Natural killer cell (primary cell): ENCODE measurements around the gene PPP1R13B. TPM values are rescaled to one million over a fixed set of nuclear protein-coding genes. Genes with fewer than 3 reads are reported as not detected.

Experiments
- ATAC-seq, 3 donors: fragments of 150-1000 bp in 2 of 3; fragments of 200-7000 bp in 1 of 3; cut with Tn5 transposase; 1 replicate in 1 of 3; 2 replicates in 2 of 3; pipeline ENCODE4 v1.10.0; 2021; ENCODE audit warnings: mild to moderate bottlenecking in 2 of 3, moderate library complexity in 2 of 3
- DNase-seq, 2 donors: peaks; one replicate each; pipeline versions ENCODE4 v3.0.0 to v3.0.0-alpha.2; 2013 to 2021; ENCODE audit warnings: mixed read lengths in 1 of 2
- H3K27ac ChIP-seq: one replicate; pipeline ENCODE4 v1.5.1; 2013; ENCODE audit warnings: mild to moderate bottlenecking, low read length
- H3K27me3 ChIP-seq: one replicate; pipeline ENCODE4 v1.6.1; 2013; ENCODE audit warnings: low read length; ENCODE audit not compliant: control insufficient read depth, insufficient read depth
- H3K36me3 ChIP-seq: one replicate; pipeline ENCODE4 v1.6.1; 2013; ENCODE audit warnings: low read length; ENCODE audit not compliant: control insufficient read depth, insufficient read depth
- H3K4me1 ChIP-seq: one replicate; pipeline ENCODE4 v1.6.1; 2013; ENCODE audit warnings: low read length; ENCODE audit not compliant: control insufficient read depth, insufficient read depth
- H3K4me3 ChIP-seq: one replicate; pipeline ENCODE4 v1.5.1; 2013; ENCODE audit warnings: low read length
- H3K9me3 ChIP-seq: one replicate; pipeline ENCODE4 v1.6.1; 2013; ENCODE audit warnings: low read length; ENCODE audit not compliant: control insufficient read depth, insufficient read depth
- H3K27ac Mint-ChIP-seq, 2 donors: one replicate each; pipeline ENCODE4 v1.8.0; 2022; ENCODE audit warnings: mild to moderate bottlenecking in 2 of 2, mixed read lengths in 2 of 2, moderate library complexity in 1 of 2
- H3K27me3 Mint-ChIP-seq, 2 donors: one replicate each; pipeline ENCODE4 v1.8.0; 2022; ENCODE audit warnings: low read depth in 2 of 2, mixed read lengths in 2 of 2
- H3K36me3 Mint-ChIP-seq: one replicate; pipeline ENCODE4 v1.8.0; 2022; ENCODE audit warnings: mixed read lengths
- H3K4me1 Mint-ChIP-seq, 2 donors: one replicate each; pipeline ENCODE4 v1.8.0; 2022; ENCODE audit warnings: mixed read lengths in 2 of 2
- H3K4me3 Mint-ChIP-seq: one replicate; pipeline ENCODE4 v1.8.0; 2022; ENCODE audit warnings: mild to moderate bottlenecking, moderate library complexity, mixed read lengths
- H3K9me3 Mint-ChIP-seq, 2 donors: one replicate each; pipeline ENCODE4 v1.8.0; 2022; ENCODE audit warnings: mixed read lengths in 2 of 2
- WGBS: methylation state at CpG from one replicate; pipeline ENCODE4 v1.1.7; 2013; ENCODE audit warnings: missing lambda C conversion rate; ENCODE audit not compliant: insufficient coverage; 5-methylcytosine and 5-hydroxymethylcytosine counted together
- intact Hi-C: fragments of 100-400 bp; cut with micrococcal nuclease; formaldehyde crosslinking; loops from one replicate; pipeline ENCODE4 v1.14.2; 2022
- total RNA-seq, 4 donors: library from RNA; stranded (reverse); fragments of 120-200 nt in 1 of 4; gene quantifications; one replicate each; pipeline versions ENCODE4 v1.2.3 to v1.2.4, GENCODE V29; 2013 to 2022
- TF ChIP-seq, protein P1 (sequence below): fragments of 200-600 bp; IDR thresholded peaks from one replicate; pipeline ENCODE4 v1.8.0; 2022; ENCODE audit warnings: antibody characterized with exemption

PPP1R13B gene
- total RNA-seq, 3 donors from 2014 or later (not counting 1 experiment from before 2014, with no cell fraction given): 26.5 to 35.5 (median 31.7) TPM

- WGBS: 90% methylated on average over 10 of the region's 10 CpGs
- H3K27ac Mint-ChIP-seq: no peak overlapping the region
- no peaks in the 10 kb centered on the region for H3K9me3 ChIP-seq
- no peaks in the 10 kb centered on the region for H3K36me3 Mint-ChIP-seq
- DNase-seq (no peak), ATAC-seq (no peak)
- H3K27ac ChIP-seq: no peak overlapping the region
- H3K36me3 ChIP-seq: no peaks in the 10 kb centered on the region
- no peaks in the 10 kb centered on the region for H3K4me1 ChIP-seq
- TF ChIP-seq, protein P1, sequence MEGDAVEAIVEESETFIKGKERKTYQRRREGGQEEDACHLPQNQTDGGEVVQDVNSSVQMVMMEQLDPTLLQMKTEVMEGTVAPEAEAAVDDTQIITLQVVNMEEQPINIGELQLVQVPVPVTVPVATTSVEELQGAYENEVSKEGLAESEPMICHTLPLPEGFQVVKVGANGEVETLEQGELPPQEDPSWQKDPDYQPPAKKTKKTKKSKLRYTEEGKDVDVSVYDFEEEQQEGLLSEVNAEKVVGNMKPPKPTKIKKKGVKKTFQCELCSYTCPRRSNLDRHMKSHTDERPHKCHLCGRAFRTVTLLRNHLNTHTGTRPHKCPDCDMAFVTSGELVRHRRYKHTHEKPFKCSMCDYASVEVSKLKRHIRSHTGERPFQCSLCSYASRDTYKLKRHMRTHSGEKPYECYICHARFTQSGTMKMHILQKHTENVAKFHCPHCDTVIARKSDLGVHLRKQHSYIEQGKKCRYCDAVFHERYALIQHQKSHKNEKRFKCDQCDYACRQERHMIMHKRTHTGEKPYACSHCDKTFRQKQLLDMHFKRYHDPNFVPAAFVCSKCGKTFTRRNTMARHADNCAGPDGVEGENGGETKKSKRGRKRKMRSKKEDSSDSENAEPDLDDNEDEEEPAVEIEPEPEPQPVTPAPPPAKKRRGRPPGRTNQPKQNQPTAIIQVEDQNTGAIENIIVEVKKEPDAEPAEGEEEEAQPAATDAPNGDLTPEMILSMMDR: no peak
- no peak overlapping the region for H3K4me3 Mint-ChIP-seq
- no peak overlapping the region for H3K4me3 ChIP-seq
- no peaks in the 10 kb centered on the region for H3K27me3 Mint-ChIP-seq
- intact Hi-C loops: no loop called here
- H3K4me1 Mint-ChIP-seq: no peaks in the 10 kb centered on the region
- no peaks in the 10 kb centered on the region for H3K27me3 ChIP-seq
- no peaks in the 10 kb centered on the region for H3K9me3 Mint-ChIP-seq
These were observed 40.3 kb upstream of the PPP1R13B start for GRCh38 chr14:103887557-103888115.

DNA sequence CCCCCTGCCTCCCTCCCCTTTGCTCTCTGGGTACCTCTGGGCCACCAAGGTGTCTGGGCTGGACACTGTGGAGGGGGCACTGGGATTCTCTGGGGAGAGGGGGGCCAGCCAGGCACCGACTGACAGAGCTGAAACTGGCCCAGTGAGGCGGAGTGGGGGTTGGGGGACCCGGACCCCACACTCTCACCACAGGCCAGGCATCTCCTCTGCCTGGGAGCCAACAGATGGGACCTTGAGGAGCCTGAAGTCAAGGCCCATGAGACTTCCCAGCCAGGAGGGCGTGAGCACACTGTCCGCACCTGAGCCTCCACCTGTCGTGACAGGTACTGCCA, 39.8 kb upstream of the PPP1R13B start:
- TF ChIP-seq, protein P1: no peak
- H3K27ac Mint-ChIP-seq: no peak overlapping the region
- Histone ChIP-seq H3K4me3 (no peak overlapping the region), H3K27ac (no peak overlapping the region), H3K4me1 (no peaks in the 10 kb centered on the region), H3K27me3 (no peaks in the 10 kb centered on the region), H3K9me3 (no peaks in the 10 kb centered on the region), H3K36me3 (no peaks in the 10 kb centered on the region)
- WGBS: 89% methylated on average over 6 of the region's 6 CpGs
- no peaks in the 10 kb centered on the region for H3K9me3 Mint-ChIP-seq
- DNase-seq (no peak), ATAC-seq (no peak)
- no peaks in the 10 kb centered on the region for H3K4me1 Mint-ChIP-seq
- H3K4me3 Mint-ChIP-seq: no peak overlapping the region
- H3K27me3 Mint-ChIP-seq: peaks cover 0 to under 1% of the 10 kb centered on the region in 2 donors
- intact Hi-C loops: no loop called here
- no peaks in the 10 kb centered on the region for H3K36me3 Mint-ChIP-seq

- Mint-ChIP-seq H3K4me1 (no peaks in the 10 kb centered on the region), H3K27me3 (peaks cover 0 to 2% of the 10 kb centered on the region in 2 donors), H3K9me3 (no peaks in the 10 kb centered on the region), H3K36me3 (no peaks in the 10 kb centered on the region), H3K4me3 (no peak overlapping the region), H3K27ac (no peak overlapping the region)
- DNase-seq: no peak
- H3K4me1 ChIP-seq: no peaks in the 10 kb centered on the region
- no peaks in the 10 kb centered on the region for H3K9me3 ChIP-seq
- ATAC-seq: no peak
- H3K36me3 ChIP-seq: no peaks in the 10 kb centered on the region
- 84% methylated on average over 26 of the region's 27 CpGs for WGBS
- H3K27ac ChIP-seq: no peak overlapping the region
- intact Hi-C loops: no loop called here
- no peaks in the 10 kb centered on the region for H3K27me3 ChIP-seq
- TF ChIP-seq, protein P1: no peak
- H3K4me3 ChIP-seq: no peak overlapping the region
These were observed 39.2 kb upstream of the PPP1R13B start for GRCh38 chr14:103886304-103887169.
